Loucy (cell line): ENCODE results near the gene POLR3B.

Experiments used
- CTCF ChIP-seq: fragments of 200-600 bp; sonication (generic); conservative IDR thresholded peaks from 2 replicates; pipeline ENCODE4 v1.5.1; 2014; ENCODE audit warnings: mild to moderate bottlenecking, antibody characterized with exemption, low read length
- EZH2phosphoT487 ChIP-seq: fragments of 200-600 bp; IDR thresholded peaks from 2 replicates; pipeline ENCODE4 v1.6.1; 2018; ENCODE audit warnings: antibody characterized with exemption, mild to moderate bottlenecking, moderate library complexity, borderline replicate concordance

- no peak for TF ChIP-seq CTCF
- no peak for TF ChIP-seq EZH2phosphoT487
Observed at GRCh38 chr12:106331599-106331998, 25.9 kb upstream of the POLR3B start.
